ENCODE results near the gene ZNF507. TPM values are rescaled to one million over a fixed set of nuclear protein-coding genes. Genes with fewer than 3 reads are reported as not detected.

ZNF507 gene
- total RNA-seq, 1 donor from 2014 or later: 14.7 TPM

DNA sequence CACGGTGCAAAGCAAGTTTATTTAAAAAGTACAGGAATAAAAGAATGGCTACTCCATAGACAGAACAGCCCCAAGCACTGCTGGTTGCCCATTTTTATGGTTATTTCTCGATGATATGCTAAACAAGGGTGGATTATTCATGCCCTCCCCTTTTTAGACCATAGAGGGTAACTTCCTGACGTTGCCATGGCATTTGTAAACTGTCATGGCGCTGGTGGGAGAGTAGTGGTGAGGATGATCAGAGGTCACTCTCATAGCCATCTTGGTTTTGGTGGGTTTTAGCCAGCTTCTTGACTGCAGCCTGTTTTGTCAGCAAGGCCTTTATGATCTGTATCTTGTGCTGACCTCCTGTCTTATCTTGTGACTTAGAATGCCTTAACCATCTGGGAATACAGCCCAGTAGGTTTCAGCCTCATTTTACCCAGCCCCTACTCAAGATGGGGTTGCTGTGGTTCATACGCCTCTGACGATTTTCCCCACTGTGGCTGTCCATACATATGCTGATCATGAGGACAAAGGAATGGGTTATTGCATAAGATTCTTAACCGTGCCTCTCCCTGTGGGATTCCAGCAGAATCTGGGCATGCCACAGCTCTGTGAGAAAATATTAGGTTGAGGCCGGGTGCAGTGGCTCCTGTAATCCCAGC is 36.9 kb upstream of the ZNF507 start:
- H3K9me3 ChIP-seq (ENCODE audit: insufficient read depth, low read depth, low read length): peaks cover 2% of the 10 kb centered on the region
- H3K9me3 Mint-ChIP-seq (ENCODE audit: unreplicated experiment): no peaks in the 10 kb centered on the region
- peaks cover 22% of the 10 kb centered on the region for H3K27me3 Mint-ChIP-seq (ENCODE audit: low read depth, unreplicated experiment)
- H2AFZ ChIP-seq (ENCODE audit: low read depth, low read length): no peak overlapping the region
- H3K4me2 ChIP-seq (ENCODE audit: low read length): no peak overlapping the region
- H3K4me3 Mint-ChIP-seq (ENCODE audit: unreplicated experiment): no peak overlapping the region
- TF ChIP-seq, protein P1, sequence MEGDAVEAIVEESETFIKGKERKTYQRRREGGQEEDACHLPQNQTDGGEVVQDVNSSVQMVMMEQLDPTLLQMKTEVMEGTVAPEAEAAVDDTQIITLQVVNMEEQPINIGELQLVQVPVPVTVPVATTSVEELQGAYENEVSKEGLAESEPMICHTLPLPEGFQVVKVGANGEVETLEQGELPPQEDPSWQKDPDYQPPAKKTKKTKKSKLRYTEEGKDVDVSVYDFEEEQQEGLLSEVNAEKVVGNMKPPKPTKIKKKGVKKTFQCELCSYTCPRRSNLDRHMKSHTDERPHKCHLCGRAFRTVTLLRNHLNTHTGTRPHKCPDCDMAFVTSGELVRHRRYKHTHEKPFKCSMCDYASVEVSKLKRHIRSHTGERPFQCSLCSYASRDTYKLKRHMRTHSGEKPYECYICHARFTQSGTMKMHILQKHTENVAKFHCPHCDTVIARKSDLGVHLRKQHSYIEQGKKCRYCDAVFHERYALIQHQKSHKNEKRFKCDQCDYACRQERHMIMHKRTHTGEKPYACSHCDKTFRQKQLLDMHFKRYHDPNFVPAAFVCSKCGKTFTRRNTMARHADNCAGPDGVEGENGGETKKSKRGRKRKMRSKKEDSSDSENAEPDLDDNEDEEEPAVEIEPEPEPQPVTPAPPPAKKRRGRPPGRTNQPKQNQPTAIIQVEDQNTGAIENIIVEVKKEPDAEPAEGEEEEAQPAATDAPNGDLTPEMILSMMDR (IDR thresholded peaks at IDR 0.05; ENCODE audit: insufficient read depth, low read depth, low read length): no peak
- no peak for TF ChIP-seq EZH2 (IDR thresholded peaks at IDR 0.05; ENCODE audit: insufficient read depth, low read length)
- DNase-seq (ENCODE audit: low read depth) (no peak), FAIRE-seq (no peak)
- H3K9ac ChIP-seq (ENCODE audit: low read length): no peak overlapping the region
- no peaks in the 10 kb centered on the region for H3K79me2 ChIP-seq (ENCODE audit: insufficient read depth, low read length)
- H3K4me1 ChIP-seq (ENCODE audit: insufficient read depth, low read length): no peaks in the 10 kb centered on the region
- H3K27me3 ChIP-seq (ENCODE audit: insufficient read depth, low read length): no peaks in the 10 kb centered on the region
- H3K36me3 ChIP-seq (ENCODE audit: insufficient read depth, low read length): no peaks in the 10 kb centered on the region
- no peaks in the 10 kb centered on the region for H3K36me3 Mint-ChIP-seq (ENCODE audit: low read depth, unreplicated experiment)
- H3K4me3 ChIP-seq (ENCODE audit: insufficient read depth, low read depth, low read length): no peak overlapping the region
- H3K4me1 Mint-ChIP-seq (ENCODE audit: low read depth, unreplicated experiment): no peaks in the 10 kb centered on the region
- H4K20me1 ChIP-seq (ENCODE audit: insufficient read depth, low read length): no peaks in the 10 kb centered on the region
- H3K27ac ChIP-seq (ENCODE audit: low read depth, low read length): no peak overlapping the region
- H3K27ac Mint-ChIP-seq (ENCODE audit: unreplicated experiment): no peak overlapping the region

DNA sequence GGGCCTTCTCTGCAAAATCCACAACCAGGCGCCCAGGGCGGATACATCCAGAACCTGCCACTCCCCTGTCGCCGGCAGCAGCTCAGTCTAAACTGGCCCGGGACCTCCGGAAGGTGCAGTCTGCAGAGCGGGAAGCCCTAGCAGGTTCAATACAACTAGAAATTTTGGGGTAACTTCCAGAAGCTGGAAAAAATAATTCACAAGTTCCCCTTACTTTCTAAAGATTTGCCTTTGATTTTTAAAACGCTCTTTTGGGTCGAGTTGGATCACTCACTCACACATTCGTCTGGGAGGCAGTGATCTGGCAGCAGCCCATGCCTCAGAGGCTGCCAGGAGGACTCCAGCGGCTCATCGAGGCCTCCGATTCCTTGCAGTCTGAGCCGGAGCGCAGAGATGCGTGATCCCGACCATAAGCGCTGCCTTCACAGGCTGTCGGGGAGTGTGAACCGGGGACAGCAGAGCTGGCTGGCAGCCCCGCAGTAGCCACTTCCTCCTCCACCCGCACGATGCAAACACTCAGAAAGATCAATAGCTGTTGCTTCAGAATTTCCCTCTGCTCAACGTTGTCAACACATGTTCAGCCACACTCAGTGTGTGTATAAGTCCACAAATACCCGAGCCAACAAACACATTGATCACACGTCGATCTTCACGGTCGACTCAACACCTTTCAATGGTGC is 35.6 kb upstream of the ZNF507 start:
- Histone ChIP-seq H3K4me3 (ENCODE audit: insufficient read depth, low read depth, low read length) (no peak overlapping the region), H4K20me1 (ENCODE audit: insufficient read depth, low read length) (no peaks in the 10 kb centered on the region), H3K27ac (ENCODE audit: low read depth, low read length) (no peak overlapping the region), H3K4me1 (ENCODE audit: insufficient read depth, low read length) (no peaks in the 10 kb centered on the region), H3K4me2 (ENCODE audit: low read length) (no peak overlapping the region), H3K9ac (ENCODE audit: low read length) (no peak overlapping the region), H3K79me2 (ENCODE audit: insufficient read depth, low read length) (no peaks in the 10 kb centered on the region), H3K9me3 (ENCODE audit: insufficient read depth, low read depth, low read length) (peaks cover 2% of the 10 kb centered on the region), H3K27me3 (ENCODE audit: insufficient read depth, low read length) (no peaks in the 10 kb centered on the region), H2AFZ (ENCODE audit: low read depth, low read length) (no peak overlapping the region), H3K36me3 (ENCODE audit: insufficient read depth, low read length) (no peaks in the 10 kb centered on the region)
- peaks cover 17% of the 10 kb centered on the region for H3K27me3 Mint-ChIP-seq (ENCODE audit: low read depth, unreplicated experiment)
- no peak for DNase-seq (ENCODE audit: low read depth)
- H3K9me3 Mint-ChIP-seq (ENCODE audit: unreplicated experiment): no peaks in the 10 kb centered on the region
- TF ChIP-seq EZH2 (IDR thresholded peaks at IDR 0.05; ENCODE audit: insufficient read depth, low read length): no peak
- TF ChIP-seq, protein P1 (IDR thresholded peaks at IDR 0.05; ENCODE audit: insufficient read depth, low read depth, low read length): no peak
- H3K4me3 Mint-ChIP-seq (ENCODE audit: unreplicated experiment): no peak overlapping the region
- no peak for FAIRE-seq
- H3K36me3 Mint-ChIP-seq (ENCODE audit: low read depth, unreplicated experiment): no peaks in the 10 kb centered on the region
- H3K27ac Mint-ChIP-seq (ENCODE audit: unreplicated experiment): no peak overlapping the region
- H3K4me1 Mint-ChIP-seq (ENCODE audit: low read depth, unreplicated experiment): no peaks in the 10 kb centered on the region

DNA sequence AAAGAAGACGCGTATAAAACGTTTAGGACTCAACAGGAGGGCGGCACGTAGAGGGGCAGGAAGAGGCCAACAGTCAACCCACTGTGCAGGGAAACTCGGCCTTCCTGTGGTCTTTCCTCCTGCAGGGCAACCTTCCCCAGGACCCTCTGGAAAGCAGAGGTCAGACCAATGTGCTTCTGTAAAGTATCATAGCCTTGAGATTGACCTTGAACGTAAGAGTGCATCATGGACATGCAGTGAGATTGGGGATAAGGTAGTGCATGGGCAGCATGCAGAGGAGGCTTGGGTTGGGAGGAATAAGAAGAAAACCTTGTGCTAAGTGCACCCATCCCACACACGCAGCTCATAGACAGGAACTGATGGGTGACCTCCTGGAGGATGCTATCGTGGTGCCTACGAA is 34.0 kb upstream of the ZNF507 start:
- H4K20me1 ChIP-seq (ENCODE audit: insufficient read depth, low read length): no peaks in the 10 kb centered on the region
- H3K27ac Mint-ChIP-seq (ENCODE audit: unreplicated experiment): no peak overlapping the region
- H3K79me2 ChIP-seq (ENCODE audit: insufficient read depth, low read length): no peaks in the 10 kb centered on the region
- no peak overlapping the region for H3K9ac ChIP-seq (ENCODE audit: low read length)
- H3K27me3 ChIP-seq (ENCODE audit: insufficient read depth, low read length): no peaks in the 10 kb centered on the region
- FAIRE-seq (no peak), DNase-seq (ENCODE audit: low read depth) (no peak)
- no peak for TF ChIP-seq EZH2 (IDR thresholded peaks at IDR 0.05; ENCODE audit: insufficient read depth, low read length)
- TF ChIP-seq, protein P1 (IDR thresholded peaks at IDR 0.05; ENCODE audit: insufficient read depth, low read depth, low read length): no peak
- H3K4me1 Mint-ChIP-seq (ENCODE audit: low read depth, unreplicated experiment): no peaks in the 10 kb centered on the region
- no peak overlapping the region for H3K27ac ChIP-seq (ENCODE audit: low read depth, low read length)
- H3K4me3 ChIP-seq (ENCODE audit: insufficient read depth, low read depth, low read length): no peak overlapping the region
- H3K9me3 Mint-ChIP-seq (ENCODE audit: unreplicated experiment): no peaks in the 10 kb centered on the region
- H3K9me3 ChIP-seq (ENCODE audit: insufficient read depth, low read depth, low read length): peaks cover 2% of the 10 kb centered on the region
- H3K27me3 Mint-ChIP-seq (ENCODE audit: low read depth, unreplicated experiment): peaks cover 17% of the 10 kb centered on the region
- H3K36me3 Mint-ChIP-seq (ENCODE audit: low read depth, unreplicated experiment): no peaks in the 10 kb centered on the region
- no peak overlapping the region for H3K4me3 Mint-ChIP-seq (ENCODE audit: unreplicated experiment)
- no peaks in the 10 kb centered on the region for H3K36me3 ChIP-seq (ENCODE audit: insufficient read depth, low read length)
- H3K4me2 ChIP-seq (ENCODE audit: low read length): no peak overlapping the region
- no peak overlapping the region for H2AFZ ChIP-seq (ENCODE audit: low read depth, low read length)
- H3K4me1 ChIP-seq (ENCODE audit: insufficient read depth, low read length): no peaks in the 10 kb centered on the region

Data from astrocyte (in vitro differentiated cells and primary cell).